ENCODE measurements around the gene PRKCD.

The PRKCD gene

GRCh38 chr3:53225181-53225580 is 64.2 kb downstream of the PRKCD start:
- no peak for TF ChIP-seq POU6F1 (CRISPR knock-in tag; IDR thresholded peaks at IDR 0.05; ENCODE audit: borderline replicate concordance, low read depth)
- no peak for TF ChIP-seq OSR1 (CRISPR knock-in tag; IDR thresholded peaks at IDR 0.05)
- no peak for TF ChIP-seq TOX (CRISPR knock-in tag; IDR thresholded peaks at IDR 0.05; ENCODE audit: borderline replicate concordance)
- no peak for TF ChIP-seq PPARA (CRISPR knock-in tag; IDR thresholded peaks at IDR 0.05; ENCODE audit: borderline replicate concordance)
- no peak for ATAC-seq

- no peak for ATAC-seq
- TF ChIP-seq ISL1 (CRISPR knock-in tag; IDR thresholded peaks at IDR 0.05) (no peak), ZNF70 (CRISPR knock-in tag; IDR thresholded peaks at IDR 0.05) (no peak), ZNF8 (CRISPR knock-in tag; IDR thresholded peaks at IDR 0.05) (no peak), CSDC2 (CRISPR knock-in tag; IDR thresholded peaks at IDR 0.05) (no peak), OSR1 (CRISPR knock-in tag; IDR thresholded peaks at IDR 0.05) (no peak), GLIS3 (CRISPR knock-in tag; IDR thresholded peaks at IDR 0.05) (no peak), PPARA (CRISPR knock-in tag; IDR thresholded peaks at IDR 0.05; ENCODE audit: borderline replicate concordance) (no peak), ZNF565 (CRISPR knock-in tag; conservative IDR thresholded peaks at IDR 0.05; ENCODE audit: low read depth) (no peak), TOX (CRISPR knock-in tag; IDR thresholded peaks at IDR 0.05; ENCODE audit: borderline replicate concordance) (no peak)
Measured at GRCh38 chr3:53225651-53226050, 64.6 kb downstream of the PRKCD start.

GRCh38 chr3:53226142-53226840 is 65.3 kb downstream of the PRKCD start:
- ATAC-seq: no peak
- TF ChIP-seq CREB5 (CRISPR knock-in tag; IDR thresholded peaks at IDR 0.05; ENCODE audit: low read depth) (no peak), ARNTL (CRISPR knock-in tag; IDR thresholded peaks at IDR 0.05; ENCODE audit: borderline replicate concordance, low read depth) (no peak), ZNF8 (CRISPR knock-in tag; IDR thresholded peaks at IDR 0.05) (no peak), ZC3H10 (CRISPR knock-in tag; IDR thresholded peaks at IDR 0.05) (no peak), CSDC2 (CRISPR knock-in tag; IDR thresholded peaks at IDR 0.05) (no peak)

GRCh38 chr3:53226841-53227407 is 65.9 kb downstream of the PRKCD start:
- ATAC-seq: no peak

GRCh38 chr3:53227993-53228885 is 67.2 kb downstream of the PRKCD start:
- no peak for ATAC-seq
- TF ChIP-seq ZNF8 (CRISPR knock-in tag; IDR thresholded peaks at IDR 0.05) (no peak), PATZ1 (CRISPR knock-in tag; IDR thresholded peaks at IDR 0.05; ENCODE audit: borderline replicate concordance) (no peak), SNAI2 (CRISPR knock-in tag; IDR thresholded peaks at IDR 0.05) (no peak), BACH2 (CRISPR knock-in tag; IDR thresholded peaks at IDR 0.05; ENCODE audit: borderline replicate concordance) (no peak), POU6F1 (CRISPR knock-in tag; IDR thresholded peaks at IDR 0.05; ENCODE audit: borderline replicate concordance, low read depth) (no peak), ISL1 (CRISPR knock-in tag; IDR thresholded peaks at IDR 0.05) (no peak), OSR1 (CRISPR knock-in tag; IDR thresholded peaks at IDR 0.05) (no peak), ZFP3 (CRISPR knock-in tag; IDR thresholded peaks at IDR 0.05) (no peak), ARNTL (CRISPR knock-in tag; IDR thresholded peaks at IDR 0.05; ENCODE audit: borderline replicate concordance, low read depth) (no peak)

More at GRCh38 chr3:53226841-53227407, 65.9 kb downstream of the PRKCD start:
- TF ChIP-seq RARB (CRISPR knock-in tag; IDR thresholded peaks at IDR 0.05) (no peak), ZC3H10 (CRISPR knock-in tag; IDR thresholded peaks at IDR 0.05) (no peak), PPARA (CRISPR knock-in tag; IDR thresholded peaks at IDR 0.05; ENCODE audit: borderline replicate concordance) (no peak), ZNF8 (CRISPR knock-in tag; IDR thresholded peaks at IDR 0.05) (no peak), ARNTL (CRISPR knock-in tag; IDR thresholded peaks at IDR 0.05; ENCODE audit: borderline replicate concordance, low read depth) (no peak), POU6F1 (CRISPR knock-in tag; IDR thresholded peaks at IDR 0.05; ENCODE audit: borderline replicate concordance, low read depth) (no peak)

Measured in SK-N-SH treated with all-trans-retinoic acid at 6 μM for 48 hours (cell line).